Measurements from ENCODE around the gene PCLO.

DNA sequence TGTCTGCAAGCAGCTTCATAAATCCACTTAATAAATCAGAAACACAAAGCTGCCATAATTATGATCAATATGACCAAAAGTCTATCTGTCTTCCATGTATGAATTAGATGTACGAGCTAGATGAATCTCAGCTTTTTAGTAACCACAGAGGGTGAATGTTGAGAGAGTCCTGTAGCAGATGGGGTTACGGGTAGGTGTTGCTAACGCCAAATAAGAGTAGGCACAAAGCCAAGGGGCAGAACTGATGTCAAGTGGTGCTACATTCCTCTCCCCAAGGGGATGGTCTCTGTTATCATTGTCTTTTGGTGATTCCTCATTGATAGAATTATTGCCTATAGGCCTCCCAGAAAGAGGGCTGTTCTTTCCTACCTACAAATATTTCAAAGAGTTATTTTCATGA, 257.8 kb downstream of the PCLO start:
- TF ChIP-seq YY1 (IDR thresholded peaks at IDR 0.05; ENCODE audit: insufficient read depth, insufficient read length) (no peak), ZNF274 (IDR thresholded peaks at IDR 0.05; ENCODE audit: low read depth, low read length) (no peak), SUZ12 (IDR thresholded peaks at IDR 0.05; ENCODE audit: extremely low read depth, insufficient read depth, insufficient read length) (no peak)

Data from NT2/D1 (cell line).